Stimulated activated CD8-positive, alpha-beta memory T cell treated with anti-CD3 and anti-CD28 coated beads, Interleukin-2, amount 100 ng/mL, for 48 hours (primary cell): ENCODE data around the gene CCDC27.

Experiments used
- DNase-seq, 2 donors: peaks; one replicate each; pipeline ENCODE4 v3.0.0-alpha.2; 2020; ENCODE audit warnings: low read depth in 2 of 2

Gene CCDC27

GRCh38 chr1:3717715-3718601 lies 34.3 kb upstream of the CCDC27 start:
- peak; percentile 12 to 19 for DNase-seq

DNA sequence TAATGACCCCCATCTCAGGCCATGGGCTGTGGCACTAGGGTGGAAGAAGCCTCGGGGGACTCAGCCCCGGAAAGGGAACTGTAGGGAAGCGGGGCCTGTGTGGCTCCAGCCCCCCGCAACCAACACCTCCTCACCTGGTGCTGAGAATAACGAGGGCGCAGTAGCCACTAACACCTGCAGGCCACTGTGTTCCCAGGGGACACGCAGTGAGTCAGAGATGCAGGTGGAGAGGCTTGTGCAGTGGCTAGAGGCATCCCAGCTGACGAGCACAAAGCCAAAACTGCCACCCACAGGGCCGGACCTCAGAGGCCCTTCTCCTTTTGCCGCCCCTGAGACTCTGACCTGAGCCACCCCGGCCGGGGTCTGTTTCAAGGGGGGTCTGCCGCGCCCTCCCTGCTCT lies 33.5 kb upstream of the CCDC27 start:
- DNase-seq, result no peak

DNA sequence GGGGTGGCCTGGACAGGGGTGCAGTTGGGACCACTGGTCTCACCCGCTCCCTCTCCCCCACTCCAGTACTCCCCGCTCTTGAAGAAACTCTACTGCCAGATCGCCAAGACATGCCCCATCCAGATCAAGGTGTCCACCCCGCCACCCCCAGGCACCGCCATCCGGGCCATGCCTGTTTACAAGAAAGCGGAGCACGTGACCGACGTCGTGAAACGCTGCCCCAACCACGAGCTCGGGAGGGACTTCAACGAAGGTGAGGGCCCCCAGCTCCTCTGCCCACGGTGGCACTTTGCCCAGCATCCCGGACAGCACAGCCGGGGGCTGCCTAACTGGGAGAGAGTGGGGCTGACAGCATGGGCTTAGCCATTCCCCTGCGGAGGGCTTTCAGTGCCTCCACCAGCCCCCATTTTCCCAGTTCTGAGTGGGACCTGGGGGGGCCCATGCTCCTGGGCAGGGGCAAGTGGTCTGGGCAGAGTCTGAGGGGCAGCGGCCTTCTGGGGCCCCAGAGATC lies 30.2 kb upstream of the CCDC27 start:
- DNase-seq, result no peak

DNA sequence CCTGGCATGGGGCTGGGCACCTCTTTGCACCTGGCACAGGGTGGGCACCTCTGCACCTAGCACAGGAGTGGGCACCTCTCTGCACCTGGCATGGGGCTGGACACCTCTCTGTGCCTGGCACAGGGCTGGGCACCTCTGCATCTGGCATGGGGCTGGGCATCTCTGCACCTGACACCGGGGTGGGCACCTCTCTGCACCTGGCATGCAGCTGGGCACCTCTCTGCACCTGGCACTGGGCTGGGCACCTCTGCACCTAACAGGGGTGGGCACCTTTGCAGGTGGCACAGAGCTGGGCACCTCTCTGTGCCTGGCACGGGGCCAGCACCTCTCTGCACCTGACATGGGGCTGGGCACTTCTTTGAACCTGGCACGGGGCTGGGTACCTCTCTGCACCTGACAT lies 29.4 kb upstream of the CCDC27 start:
- DNase-seq, result no peak

DNA sequence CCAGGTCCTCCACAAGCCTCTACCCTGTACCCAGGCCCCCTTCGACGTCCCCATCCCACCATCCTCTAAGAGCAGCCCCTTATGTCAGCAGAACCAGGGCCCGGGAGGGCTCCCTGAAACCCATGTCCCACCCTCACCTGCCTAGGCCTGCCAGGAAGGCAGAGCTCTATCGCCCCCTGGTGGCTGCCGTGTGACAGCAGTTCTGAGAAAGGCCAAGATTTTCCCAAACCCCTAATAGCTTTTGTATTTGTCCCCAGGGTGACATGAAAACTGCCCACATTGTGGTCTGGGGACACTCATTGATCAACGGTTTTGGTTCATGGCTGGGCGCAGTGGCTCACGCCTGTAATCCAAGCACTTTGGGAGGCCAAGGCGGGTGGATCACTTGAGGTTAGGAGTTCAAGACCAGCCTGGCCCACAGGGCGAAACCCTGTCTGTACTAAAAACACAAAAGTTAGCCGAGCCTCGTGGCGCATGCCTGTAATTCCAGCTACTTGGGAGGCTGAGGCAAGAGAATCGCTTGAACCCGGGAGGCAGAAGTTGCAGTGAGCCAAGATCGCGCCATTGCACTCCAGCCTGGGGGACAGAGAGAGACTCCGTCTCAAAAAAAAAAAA lies 27.7 kb upstream of the CCDC27 start:
- DNase-seq, result peak; percentile 71 to 74

DNA sequence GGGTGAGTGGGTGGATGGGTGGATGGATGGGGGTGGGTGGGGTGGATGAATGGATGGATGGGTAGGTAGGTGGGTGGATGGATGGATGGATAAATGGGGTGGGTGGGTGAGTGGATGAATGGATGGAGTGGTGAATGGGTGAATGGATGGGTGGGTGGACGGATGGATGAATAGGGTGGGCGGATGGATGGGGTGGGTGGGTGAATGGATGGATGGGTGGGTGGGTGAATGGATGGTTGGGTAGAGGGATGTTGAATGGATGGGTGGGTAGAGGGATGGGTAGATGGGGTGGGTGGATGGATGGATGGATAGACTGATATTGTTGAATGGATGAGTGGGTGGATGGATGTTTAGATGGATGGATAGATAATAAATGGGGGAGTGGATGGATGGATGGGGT lies 26.9 kb upstream of the CCDC27 start:
- DNase-seq, result no peak

DNA sequence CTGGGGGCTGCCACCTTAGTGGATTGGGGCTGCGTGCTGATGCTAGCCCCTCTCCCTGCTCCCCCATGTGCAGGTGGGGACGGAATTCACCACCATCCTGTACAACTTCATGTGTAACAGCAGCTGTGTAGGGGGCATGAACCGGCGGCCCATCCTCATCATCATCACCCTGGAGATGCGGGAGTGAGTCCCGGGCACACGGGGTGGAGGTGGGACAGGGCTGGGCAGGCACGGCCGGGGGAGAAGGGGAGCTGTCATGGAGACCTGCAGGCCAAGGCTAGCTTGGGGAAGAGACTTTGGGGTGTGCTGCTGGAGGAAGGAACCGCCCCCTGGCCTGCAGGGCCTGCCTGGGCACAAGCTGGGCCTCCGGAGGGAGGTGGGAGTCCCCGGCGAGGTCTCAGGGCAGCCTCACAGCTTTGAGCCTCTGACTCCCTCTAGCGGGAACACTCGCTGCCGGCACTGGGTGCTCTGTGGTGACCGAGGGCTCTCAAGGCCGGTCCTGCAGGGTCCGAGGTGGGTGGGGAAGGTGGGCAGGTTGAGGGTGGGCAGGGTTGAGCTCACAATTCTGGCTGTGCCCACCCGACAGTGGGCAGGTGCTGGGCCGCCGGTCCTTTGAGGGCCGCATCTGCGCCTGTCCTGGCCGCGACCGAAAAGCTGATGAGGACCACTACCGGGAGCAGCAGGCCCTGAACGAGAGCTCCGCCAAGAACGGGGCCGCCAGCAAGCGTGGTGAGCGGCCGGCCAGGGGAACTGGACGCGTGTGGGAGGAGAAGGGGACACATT lies 25.0 kb upstream of the CCDC27 start:
- DNase-seq, result no peak

DNA sequence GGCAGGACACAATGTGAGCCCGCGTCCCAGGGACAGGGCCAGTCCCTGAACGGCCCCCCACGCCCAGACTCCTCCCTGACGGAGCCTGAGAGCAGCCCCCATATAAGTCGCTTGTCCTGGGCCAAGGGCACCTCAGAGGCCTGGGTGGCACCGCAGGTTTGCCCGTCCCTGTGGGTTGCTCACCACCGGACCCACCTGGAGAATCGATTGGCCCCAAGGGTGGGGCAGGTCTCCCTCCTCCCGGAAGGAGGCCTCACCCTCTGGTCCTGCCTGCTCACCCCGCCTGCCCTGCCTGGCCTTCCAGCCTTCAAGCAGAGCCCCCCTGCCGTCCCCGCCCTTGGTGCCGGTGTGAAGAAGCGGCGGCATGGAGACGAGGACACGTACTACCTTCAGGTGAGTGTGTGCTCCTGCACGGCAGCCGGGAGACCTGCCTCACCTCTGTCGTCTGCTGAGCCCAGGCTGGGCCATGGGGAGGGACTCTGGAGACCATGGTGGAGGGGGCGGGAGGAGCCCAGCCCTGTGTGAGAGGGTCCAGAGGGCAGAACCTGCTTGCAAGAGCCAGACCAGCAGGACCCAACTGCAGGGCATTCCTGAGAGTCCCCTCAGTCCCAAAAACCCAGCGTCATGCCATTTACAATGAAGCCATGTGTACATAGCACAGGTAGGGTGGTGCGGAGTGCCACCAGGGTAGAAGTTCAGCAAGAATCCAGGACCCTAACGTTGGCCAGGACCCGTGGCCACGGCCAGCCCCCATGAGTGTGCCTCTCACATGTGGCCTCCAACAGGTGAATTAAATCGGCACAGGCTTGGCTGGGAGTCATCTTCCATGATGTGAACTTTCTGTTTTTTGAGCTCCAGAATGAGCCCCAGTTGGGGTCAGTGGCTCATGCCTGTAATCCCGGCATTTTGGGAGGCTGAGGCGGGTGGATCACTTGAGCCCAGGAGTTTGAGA lies 24.1 kb upstream of the CCDC27 start:
- no peak for DNase-seq

- no peak for DNase-seq
These were observed 22.4 kb upstream of the CCDC27 start for GRCh38 chr1:3729594-3730542.

GRCh38 chr1:3730543-3731247 lies 21.6 kb upstream of the CCDC27 start:
- no peak for DNase-seq

GRCh38 chr1:3731583-3732433 lies 20.4 kb upstream of the CCDC27 start:
- DNase-seq, result no peak

- DNase-seq, result no peak
These were observed 19.7 kb upstream of the CCDC27 start for GRCh38 chr1:3732434-3733093.

- DNase-seq, result no peak
These were observed 19.0 kb upstream of the CCDC27 start for GRCh38 chr1:3733094-3733882.

- DNase-seq, result no peak
These were observed 18.2 kb upstream of the CCDC27 start for GRCh38 chr1:3733883-3734589.

DNA sequence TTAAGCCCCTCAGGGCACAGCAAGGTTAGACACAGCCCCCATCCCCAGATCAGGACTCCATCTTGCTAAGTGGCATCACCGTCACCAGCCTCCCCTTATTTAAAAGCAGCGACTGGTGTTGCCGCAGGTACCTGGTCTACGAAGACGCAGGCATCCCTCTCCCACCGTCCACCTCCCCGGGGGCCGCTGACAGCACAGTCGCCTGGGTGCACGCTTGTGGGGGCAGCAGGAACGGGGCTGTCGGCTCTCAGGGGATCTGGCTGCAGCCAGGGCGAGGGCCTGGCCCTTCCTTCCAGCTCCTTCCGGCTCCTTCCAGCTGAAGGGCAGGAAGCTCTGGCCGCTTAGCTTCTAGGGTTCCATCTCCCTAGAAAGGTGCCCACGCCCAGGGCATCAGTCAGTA lies 17.6 kb upstream of the CCDC27 start:
- DNase-seq, result no peak

DNA sequence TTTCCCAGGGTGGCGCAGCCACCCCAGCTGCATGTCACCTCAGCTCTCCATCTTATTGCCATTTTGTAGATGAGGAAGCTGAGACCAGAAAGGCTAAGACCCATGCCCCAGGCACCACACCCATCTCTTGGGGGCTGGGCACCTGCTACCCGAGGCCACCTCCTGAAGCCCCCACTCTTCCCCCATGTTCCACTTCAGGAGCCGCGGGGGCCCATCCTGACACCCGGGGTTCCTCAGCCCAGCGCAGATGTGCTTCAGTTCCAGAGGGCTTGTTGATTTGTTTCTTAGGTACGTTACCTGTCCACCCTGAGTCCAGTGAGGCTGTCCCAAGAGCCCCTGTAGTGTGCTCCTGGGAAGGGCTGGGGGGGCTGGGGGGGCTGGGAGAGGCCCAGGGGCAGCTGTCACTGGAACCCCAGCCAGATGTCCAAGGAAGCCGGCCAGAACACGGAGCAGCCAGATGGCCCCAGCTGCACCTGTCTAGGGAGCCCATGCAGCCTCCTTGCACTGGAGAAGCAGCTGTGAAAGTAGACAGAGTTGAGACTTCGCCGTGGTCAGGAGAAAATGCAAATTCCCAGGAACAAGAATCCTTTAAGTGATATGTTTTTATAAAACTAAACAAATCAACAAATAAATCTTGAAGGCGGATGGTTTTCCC lies 17.1 kb upstream of the CCDC27 start:
- no peak for DNase-seq
